ENCODE data around the gene CD44.

DNA sequence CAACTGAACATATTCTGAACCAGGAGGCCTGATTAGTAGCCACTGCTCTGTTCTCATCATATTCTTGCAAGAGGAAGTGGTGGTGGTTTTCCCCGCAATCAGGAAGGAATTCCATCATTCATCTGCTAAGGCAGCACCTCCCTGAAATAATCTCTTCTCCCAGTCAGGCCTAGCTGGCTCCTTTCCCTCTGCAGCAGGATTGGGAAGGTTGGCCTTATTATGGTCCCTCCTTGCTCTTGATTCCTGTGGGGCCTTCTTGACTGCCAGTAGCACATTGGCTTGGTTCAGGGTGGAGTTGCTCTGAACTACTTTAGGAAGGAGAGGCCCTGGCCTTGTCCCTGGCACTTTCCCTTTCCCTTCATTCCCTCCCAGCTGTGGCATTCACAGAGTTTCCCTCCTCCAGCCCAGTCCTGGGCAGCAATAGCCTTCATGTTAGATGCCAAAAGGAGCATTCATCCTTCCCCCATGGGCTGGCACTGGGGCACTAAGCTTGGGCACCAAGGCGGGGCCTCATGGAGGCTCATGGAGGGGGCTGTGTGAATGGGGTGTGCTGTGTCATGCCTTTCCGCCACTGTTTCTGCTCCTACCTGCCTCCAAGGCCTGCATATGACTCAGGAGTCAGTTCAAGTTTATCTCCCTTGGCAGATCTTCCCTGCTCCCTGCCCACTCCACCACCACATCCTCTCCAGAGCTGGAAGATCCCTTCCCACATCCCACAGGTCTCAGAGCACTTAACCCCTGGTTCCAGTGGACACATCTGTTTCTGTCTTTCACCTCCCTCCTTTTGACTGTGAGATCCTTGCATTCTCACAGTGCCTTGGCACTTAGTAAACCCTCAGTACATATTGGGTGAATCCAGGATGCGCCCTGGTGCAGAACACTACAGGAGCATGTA lies 27.6 kb upstream of the CD44 start:
- TF ChIP-seq, protein P1, sequence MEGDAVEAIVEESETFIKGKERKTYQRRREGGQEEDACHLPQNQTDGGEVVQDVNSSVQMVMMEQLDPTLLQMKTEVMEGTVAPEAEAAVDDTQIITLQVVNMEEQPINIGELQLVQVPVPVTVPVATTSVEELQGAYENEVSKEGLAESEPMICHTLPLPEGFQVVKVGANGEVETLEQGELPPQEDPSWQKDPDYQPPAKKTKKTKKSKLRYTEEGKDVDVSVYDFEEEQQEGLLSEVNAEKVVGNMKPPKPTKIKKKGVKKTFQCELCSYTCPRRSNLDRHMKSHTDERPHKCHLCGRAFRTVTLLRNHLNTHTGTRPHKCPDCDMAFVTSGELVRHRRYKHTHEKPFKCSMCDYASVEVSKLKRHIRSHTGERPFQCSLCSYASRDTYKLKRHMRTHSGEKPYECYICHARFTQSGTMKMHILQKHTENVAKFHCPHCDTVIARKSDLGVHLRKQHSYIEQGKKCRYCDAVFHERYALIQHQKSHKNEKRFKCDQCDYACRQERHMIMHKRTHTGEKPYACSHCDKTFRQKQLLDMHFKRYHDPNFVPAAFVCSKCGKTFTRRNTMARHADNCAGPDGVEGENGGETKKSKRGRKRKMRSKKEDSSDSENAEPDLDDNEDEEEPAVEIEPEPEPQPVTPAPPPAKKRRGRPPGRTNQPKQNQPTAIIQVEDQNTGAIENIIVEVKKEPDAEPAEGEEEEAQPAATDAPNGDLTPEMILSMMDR (conservative IDR thresholded peaks at IDR 0.05 in 1 of 2, IDR thresholded peaks at IDR 0.05 in 1 of 2; ENCODE audit: low read depth in 1 of 2, low read length in 2 of 2) = no peak
- no peak for TF ChIP-seq EZH2 (IDR thresholded peaks at IDR 0.05; ENCODE audit: low read length, missing control alignments)
